Activated T-helper 9 cell treated with anti-CD3 and anti-CD28 coated beads, Interleukin-2, amount 50 U/mL, for 16 hours (primary cell): ENCODE data around the gene SMPDL3B.

Experiments
- DNase-seq: peaks from one replicate; pipeline ENCODE4 v3.0.0-alpha.2; 2020; ENCODE audit warnings: low read depth

SMPDL3B gene

DNA sequence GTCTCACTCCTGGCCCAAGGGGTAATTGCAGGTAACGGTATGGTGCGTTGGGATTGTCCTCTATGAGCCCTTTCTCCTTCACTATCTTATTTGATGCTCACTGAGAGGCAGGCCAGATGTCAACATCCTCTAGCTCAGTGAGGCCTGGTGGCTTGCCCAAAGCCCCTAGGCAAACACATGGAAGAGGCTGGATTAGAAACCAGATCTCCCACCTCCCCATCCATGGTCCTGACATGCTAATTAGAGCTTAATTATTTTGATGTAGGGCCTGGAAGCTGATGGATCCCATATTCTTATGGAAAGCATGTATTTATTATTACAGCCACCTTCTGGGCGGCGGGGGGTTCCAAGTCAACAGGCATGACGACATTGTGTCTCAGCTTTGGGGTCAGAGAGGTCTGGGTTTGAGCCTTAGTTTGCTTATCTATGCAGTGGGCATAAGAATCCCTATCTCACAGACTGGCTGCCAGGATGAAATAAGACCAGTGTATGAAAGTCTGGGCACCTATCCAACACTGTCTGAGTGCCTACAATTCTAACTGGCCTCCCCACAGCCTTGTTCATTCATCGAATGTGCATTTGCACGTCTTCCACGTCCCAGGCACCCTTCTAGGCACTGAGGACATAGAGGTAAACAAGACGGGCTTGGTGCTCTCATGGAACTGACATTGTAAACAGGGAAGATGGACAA, 6.2 kb downstream of the SMPDL3B start:
- DNase-seq = no peak

- no peak for DNase-seq
Observed at GRCh38 chr1:27941671-27942540, 7.1 kb downstream of the SMPDL3B start.

- no peak for DNase-seq
Observed at GRCh38 chr1:27945020-27945419, 10.2 kb downstream of the SMPDL3B start.

- no peak for DNase-seq
Observed at GRCh38 chr1:27949027-27949426, 14.2 kb downstream of the SMPDL3B start.

- DNase-seq = no peak
Observed at GRCh38 chr1:27951396-27951795, 16.6 kb downstream of the SMPDL3B start.

- no peak for DNase-seq
Observed at GRCh38 chr1:27952147-27952546, 17.3 kb downstream of the SMPDL3B start.

GRCh38 chr1:27954186-27954585, 19.4 kb downstream of the SMPDL3B start:
- DNase-seq = no peak

GRCh38 chr1:27955076-27955475, 20.3 kb downstream of the SMPDL3B start:
- DNase-seq = no peak

DNA sequence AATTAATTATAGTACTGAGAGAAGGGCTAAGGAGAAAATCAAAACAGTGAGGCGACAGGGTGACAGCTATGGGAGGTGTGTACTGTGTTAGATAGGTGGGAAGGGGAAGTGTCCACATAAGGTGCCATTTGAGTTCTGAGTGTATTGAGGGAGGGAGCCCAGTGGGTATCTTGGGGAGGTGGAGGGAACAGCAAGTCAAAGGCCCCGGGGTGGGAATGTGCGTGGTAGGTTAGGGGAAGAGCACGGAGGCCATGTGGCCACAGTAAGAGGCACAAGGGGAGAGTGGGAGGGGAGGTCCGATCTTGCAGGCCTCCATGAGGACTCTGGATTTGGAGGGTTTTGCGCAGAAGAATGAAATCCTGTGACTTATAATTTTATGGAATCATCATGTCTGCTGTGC, 22.0 kb downstream of the SMPDL3B start:
- no peak for DNase-seq

GRCh38 chr1:27957655-27958054, 22.9 kb downstream of the SMPDL3B start:
- DNase-seq = no peak

- DNase-seq = no peak
Observed at GRCh38 chr1:27958513-27958912, 23.7 kb downstream of the SMPDL3B start.

DNA sequence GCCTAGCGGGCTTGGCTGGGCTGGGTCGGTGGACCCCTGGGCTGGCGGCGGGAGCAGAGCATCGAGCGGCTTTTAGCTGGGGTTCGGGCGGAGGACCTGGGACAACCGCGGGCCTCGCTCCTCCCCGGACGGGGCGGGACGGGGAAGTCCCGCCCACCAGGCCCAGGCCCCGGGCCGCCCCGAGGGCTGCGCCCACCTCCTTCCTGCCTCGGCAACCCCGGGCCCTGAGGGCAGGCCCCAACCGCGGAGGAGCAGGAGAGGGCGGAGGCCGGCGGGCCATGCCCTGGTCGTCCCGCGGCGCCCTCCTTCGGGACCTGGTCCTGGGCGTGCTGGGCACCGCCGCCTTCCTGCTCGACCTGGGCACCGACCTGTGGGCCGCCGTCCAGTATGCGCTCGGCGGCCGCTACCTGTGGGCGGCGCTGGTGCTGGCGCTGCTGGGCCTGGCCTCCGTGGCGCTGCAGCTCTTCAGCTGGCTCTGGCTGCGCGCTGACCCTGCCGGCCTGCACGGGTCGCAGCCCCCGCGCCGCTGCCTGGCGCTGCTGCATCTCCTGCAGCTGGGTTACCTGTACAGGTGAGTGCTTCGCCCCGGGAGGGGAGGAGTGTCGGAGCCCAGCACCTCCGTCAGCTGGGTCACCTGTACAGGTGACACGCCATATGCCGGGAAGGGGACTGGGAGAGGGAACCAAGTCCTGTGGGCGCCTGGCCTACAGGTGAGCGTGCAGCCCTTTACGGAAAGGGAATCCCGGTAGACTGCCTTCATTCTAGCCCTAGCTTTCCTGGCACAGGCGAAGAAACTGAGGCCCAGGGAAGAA, 25.2 kb downstream of the SMPDL3B start, which contains the start of gene XKR8:
XKR8 (plus strand) TSS at position 182 of the 812 bp plus-strand sequence; CDS start at position 279, 97 bp downstream.
- DNase-seq = peak; percentile 76

- no peak for DNase-seq
Observed at GRCh38 chr1:27960762-27961645, 26.2 kb downstream of the SMPDL3B start.

DNA sequence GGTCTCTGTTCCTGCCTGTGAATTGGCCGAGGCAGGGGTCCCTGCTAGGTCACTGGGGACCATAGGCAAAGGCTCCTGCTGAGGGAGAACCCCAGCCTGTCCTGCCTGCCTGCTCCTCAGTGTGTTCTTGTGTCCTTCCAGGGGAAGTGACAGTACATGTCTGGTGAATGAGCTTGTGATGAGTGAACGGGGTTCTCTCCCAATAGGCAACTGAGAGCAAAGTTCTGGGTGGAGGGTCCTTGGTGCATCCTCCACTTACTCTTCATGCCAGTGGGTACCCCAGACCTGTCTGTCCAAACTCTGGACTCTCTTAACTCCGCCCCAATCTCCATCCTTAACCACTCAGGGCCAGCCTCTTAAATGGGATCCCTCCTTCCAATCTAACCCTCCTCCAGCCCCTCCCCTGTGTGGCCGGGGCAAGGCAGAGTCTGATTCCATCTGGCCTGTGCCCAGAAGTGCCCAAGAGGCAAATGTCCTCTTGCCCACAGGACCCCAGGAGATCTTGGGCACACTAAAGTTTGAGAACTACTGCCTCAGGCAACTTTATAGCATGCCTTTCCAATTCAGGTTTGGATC, 26.9 kb downstream of the SMPDL3B start:
- no peak for DNase-seq

DNA sequence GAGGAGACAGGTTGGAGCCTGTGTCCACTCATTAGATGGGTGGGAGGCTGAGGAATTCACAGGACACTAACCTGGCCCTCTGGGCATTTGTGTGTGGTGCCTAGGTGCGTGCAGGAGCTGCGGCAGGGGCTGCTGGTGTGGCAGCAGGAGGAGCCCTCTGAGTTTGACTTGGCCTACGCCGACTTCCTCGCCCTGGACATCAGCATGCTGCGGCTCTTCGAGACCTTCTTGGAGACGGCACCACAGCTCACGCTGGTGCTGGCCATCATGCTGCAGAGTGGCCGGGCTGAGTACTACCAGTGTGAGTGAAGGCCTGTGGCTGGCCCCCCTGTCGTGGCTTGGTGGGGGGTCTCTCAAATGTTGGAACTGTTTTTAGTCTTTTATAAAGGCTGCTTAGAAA, 28.6 kb downstream of the SMPDL3B start:
- DNase-seq = no peak

DNA sequence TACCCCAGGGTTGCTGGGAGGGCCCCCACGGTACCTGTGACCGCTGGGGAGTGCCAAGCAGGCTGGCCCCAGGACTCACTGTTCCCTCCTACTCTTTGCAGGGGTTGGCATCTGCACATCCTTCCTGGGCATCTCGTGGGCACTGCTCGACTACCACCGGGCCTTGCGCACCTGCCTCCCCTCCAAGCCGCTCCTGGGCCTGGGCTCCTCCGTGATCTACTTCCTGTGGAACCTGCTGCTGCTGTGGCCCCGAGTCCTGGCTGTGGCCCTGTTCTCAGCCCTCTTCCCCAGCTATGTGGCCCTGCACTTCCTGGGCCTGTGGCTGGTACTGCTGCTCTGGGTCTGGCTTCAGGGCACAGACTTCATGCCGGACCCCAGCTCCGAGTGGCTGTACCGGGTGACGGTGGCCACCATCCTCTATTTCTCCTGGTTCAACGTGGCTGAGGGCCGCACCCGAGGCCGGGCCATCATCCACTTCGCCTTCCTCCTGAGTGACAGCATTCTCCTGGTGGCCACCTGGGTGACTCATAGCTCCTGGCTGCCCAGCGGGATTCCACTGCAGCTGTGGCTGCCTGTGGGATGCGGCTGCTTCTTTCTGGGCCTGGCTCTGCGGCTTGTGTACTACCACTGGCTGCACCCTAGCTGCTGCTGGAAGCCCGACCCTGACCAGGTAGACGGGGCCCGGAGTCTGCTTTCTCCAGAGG, 31.8 kb downstream of the SMPDL3B start:
- no peak for DNase-seq

GRCh38 chr1:27967106-27967883, 32.5 kb downstream of the SMPDL3B start:
- no peak for DNase-seq

- DNase-seq = no peak
Observed at GRCh38 chr1:27967884-27968466, 33.2 kb downstream of the SMPDL3B start.

DNA sequence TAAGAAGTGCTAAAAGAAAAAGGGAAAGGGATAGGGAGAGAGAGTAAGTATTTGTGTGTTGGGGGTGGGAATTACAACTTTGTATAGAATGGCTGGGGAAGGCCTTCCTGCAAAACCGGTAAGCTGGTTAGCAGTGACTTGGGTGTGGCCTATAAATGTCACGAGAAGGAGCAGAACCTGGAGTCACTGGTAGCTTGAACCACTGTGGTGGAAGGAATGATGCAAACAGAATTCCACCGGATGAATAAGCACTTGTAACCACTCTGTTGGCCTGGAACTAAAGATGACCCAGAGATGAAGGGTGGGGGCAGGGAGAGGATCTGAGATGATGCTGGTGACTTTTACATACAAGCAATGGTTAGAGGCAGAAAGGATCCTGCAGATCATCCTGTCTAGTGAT, 33.9 kb downstream of the SMPDL3B start:
- DNase-seq = no peak
